Panc1 (cell line): ENCODE data around the gene PIK3R1.

ENCODE experiments used
- TCF7L2 ChIP-seq: IDR thresholded peaks from 2 replicates; pipeline ENCODE4 v1.6.1; 2011; ENCODE audit warnings: mild to moderate bottlenecking, low read depth, low read length, inconsistent platforms
- TF ChIP-seq, protein P1 (sequence below): fragments of 450-650 bp; IDR thresholded peaks from 2 replicates; pipeline ENCODE4 v1.5.1; 2017; ENCODE audit warnings: mild to moderate bottlenecking

GRCh38 chr5:68297656-68298055, 82.1 kb downstream of the PIK3R1 start:
- TF ChIP-seq, protein P1, sequence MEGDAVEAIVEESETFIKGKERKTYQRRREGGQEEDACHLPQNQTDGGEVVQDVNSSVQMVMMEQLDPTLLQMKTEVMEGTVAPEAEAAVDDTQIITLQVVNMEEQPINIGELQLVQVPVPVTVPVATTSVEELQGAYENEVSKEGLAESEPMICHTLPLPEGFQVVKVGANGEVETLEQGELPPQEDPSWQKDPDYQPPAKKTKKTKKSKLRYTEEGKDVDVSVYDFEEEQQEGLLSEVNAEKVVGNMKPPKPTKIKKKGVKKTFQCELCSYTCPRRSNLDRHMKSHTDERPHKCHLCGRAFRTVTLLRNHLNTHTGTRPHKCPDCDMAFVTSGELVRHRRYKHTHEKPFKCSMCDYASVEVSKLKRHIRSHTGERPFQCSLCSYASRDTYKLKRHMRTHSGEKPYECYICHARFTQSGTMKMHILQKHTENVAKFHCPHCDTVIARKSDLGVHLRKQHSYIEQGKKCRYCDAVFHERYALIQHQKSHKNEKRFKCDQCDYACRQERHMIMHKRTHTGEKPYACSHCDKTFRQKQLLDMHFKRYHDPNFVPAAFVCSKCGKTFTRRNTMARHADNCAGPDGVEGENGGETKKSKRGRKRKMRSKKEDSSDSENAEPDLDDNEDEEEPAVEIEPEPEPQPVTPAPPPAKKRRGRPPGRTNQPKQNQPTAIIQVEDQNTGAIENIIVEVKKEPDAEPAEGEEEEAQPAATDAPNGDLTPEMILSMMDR = no peak
- no peak for TF ChIP-seq TCF7L2
